Naive thymus-derived CD8-positive, alpha-beta T cell (primary cell): ENCODE measurements around the gene CCDC174. TPM values are rescaled to one million over a fixed set of nuclear protein-coding genes. Genes with fewer than 3 reads are reported as not detected.

Experiments used
- polyA plus RNA-seq, 3 donors: library from polyadenylated mRNA; unstranded; fragments of 300-500 nt; fragmentation: Illumina TruSeq; gene quantifications; one replicate each; pipeline ENCODE4 v1.2.3, GENCODE V29; 2021
- total RNA-seq, 8 experiments: library from RNA in 2 of 8; stranded (reverse) in 2 of 8; gene quantifications; one replicate each; pipeline ENCODE4 v1.2.3 and lab custom pipeline; 2021 to 2026

CCDC174 gene
- total and polyA plus RNA-seq, 5 experiments from 2014 or later = 16.6 to 47.1 (median 26.2) TPM

Other genes starting within 250 kb of the CCDC174 start
- 10 to 100 TPM; 43.1 to 43.7 TPM for gene SLC6A6, start 249.2 kb upstream of the CCDC174 start, total RNA-seq
- 1 to 10 TPM; 2.1 to 5.0 (median 3.0) TPM for gene SLC6A6, start 249.2 kb upstream of the CCDC174 start, polyA plus RNA-seq
- not detected for gene GRIP2, start 111.4 kb upstream of the CCDC174 start, total RNA-seq
- gene GRIP2, start 111.4 kb upstream of the CCDC174 start, polyA plus RNA-seq = not detected
- gene C3orf20, start 23.4 kb downstream of the CCDC174 start, total RNA-seq = under 1 TPM; 0.44 to 0.69 TPM
- under 1 TPM in 1 of 3 donors, not detected in 2; 0.03 TPM for gene C3orf20, start 23.4 kb downstream of the CCDC174 start, polyA plus RNA-seq
- under 1 TPM in 1 of 2 experiments, not detected in 1; 0.05 TPM for gene FGD5, start 167.2 kb downstream of the CCDC174 start, total RNA-seq
- gene FGD5, start 167.2 kb downstream of the CCDC174 start, polyA plus RNA-seq = not detected